K562 (cell line): ENCODE data around the gene P2RX3. TPM values are rescaled to one million over a fixed set of nuclear protein-coding genes. Genes with fewer than 3 reads are reported as not detected.

Experiments
- BCL6 ChIP-seq: fragments of 250-450 bp; sonication (Bioruptor Pico); IDR thresholded peaks from 2 replicates; pipeline ENCODE4 v1.4.0; 2020
- BMI1 ChIP-seq: fragments of 150-350 bp; IDR thresholded peaks from 2 replicates; pipeline ENCODE4 v1.6.1; 2014; ENCODE audit warnings: low read length
- CBFA2T2 ChIP-seq: fragments of 450-650 bp; conservative IDR thresholded peaks from 2 replicates; pipeline ENCODE4 v1.6.1; 2017; ENCODE audit warnings: mild to moderate bottlenecking
- CC2D1A ChIP-seq: fragments of 450-650 bp; IDR thresholded peaks from 2 replicates; pipeline ENCODE4 v1.6.1; 2017; ENCODE audit warnings: mild to moderate bottlenecking
- CHD7 ChIP-seq: fragments of 200-600 bp; sonication (generic); IDR thresholded peaks from one replicate; pipeline ENCODE4 v1.6.1; 2012; ENCODE audit warnings: mild to moderate bottlenecking, low read depth, low read length, inconsistent platforms
- DLX4 ChIP-seq: fragments of 250-450 bp; sonication (Bioruptor Pico); IDR thresholded peaks from 2 replicates; pipeline ENCODE4 v1.6.1; 2021; ENCODE audit warnings: mild to moderate bottlenecking
- ESRRB ChIP-seq: fragments of 250-450 bp; sonication (Bioruptor Pico); IDR thresholded peaks from 2 replicates; pipeline ENCODE4 v1.5.0; 2020; ENCODE audit warnings: mild to moderate bottlenecking, moderate library complexity, borderline replicate concordance
- GTF3C2 ChIP-seq: IDR thresholded peaks from 3 replicates; pipeline ENCODE4 v1.6.1; 2011; ENCODE audit warnings: borderline replicate concordance, mild to moderate bottlenecking, moderate library complexity; ENCODE audit not compliant: insufficient read length; ENCODE audit errors: extremely low read depth
- KAT8 ChIP-seq: fragments of 450-650 bp; IDR thresholded peaks from 2 replicates; pipeline ENCODE4 v1.6.1; 2016; ENCODE audit warnings: low read depth, mild to moderate bottlenecking
- NFXL1 ChIP-seq: fragments of 450-650 bp; formaldehyde crosslinking; IDR thresholded peaks from 2 replicates; pipeline ENCODE4 v1.4.0; 2021; ENCODE audit warnings: mild to moderate bottlenecking
- RBM22 ChIP-seq: fragments of 200-400 bp; formaldehyde crosslinking; IDR thresholded peaks from 2 replicates; pipeline ENCODE4 v1.6.1; 2018; ENCODE audit warnings: low read length, low read depth; ENCODE audit not compliant: poor library complexity, severe bottlenecking
- SLC30A9 ChIP-seq: fragments of 250-450 bp; sonication (Bioruptor Pico); IDR thresholded peaks from 2 replicates; pipeline ENCODE4 v1.8.0; 2022; ENCODE audit warnings: mild to moderate bottlenecking, moderate library complexity
- ZBTB1 ChIP-seq: sonication (generic); formaldehyde crosslinking; IDR thresholded peaks from 2 replicates; pipeline ENCODE4 v1.8.1; 2023; ENCODE audit warnings: missing genetic modification reagents, low read depth, mild to moderate bottlenecking, borderline replicate concordance
- ZC3H11A ChIP-seq: IDR thresholded peaks from 2 replicates; pipeline ENCODE4 v1.6.1; 2012; ENCODE audit warnings: low read depth, low read length, improper control_type of control experiment
- polyA plus RNA-seq, 8 experiments: library from polyadenylated mRNA; depleted of rRNA in 4 of 8; stranded (reverse) in 5 of 8; unstranded in 3 of 8; fragments of >200 nt; fragmentation: Nextera tagmentation in 2 of 8; fragmentation: Illumina TruSeq in 1 of 8; extraction: Ambion mirVana in 2 of 8; extraction: Trizol in 1 of 8; gene quantifications; 2 replicates each; pipeline versions ENCODE4 v1.2.1 to v1.2.3, GENCODE V29; 2011 to 2014; ENCODE audit warnings: inconsistent platforms in 1 of 8, missing spikeins in 1 of 8
- total RNA-seq, 7 experiments: library from RNA; depleted of rRNA in 6 of 7; stranded (reverse); fragments of >200 nt in 6 of 7; fragmentation: Illumina TruSeq in 2 of 7; extraction: Trizol in 2 of 7; gene quantifications; 2 replicates each; pipeline versions ENCODE4 v1.2.1 to v1.2.3, GENCODE V29; 2011 to 2021; ENCODE audit warnings: low replicate concordance in 1 of 7

P2RX3 gene
- total and polyA plus RNA-seq, 9 of the 15 experiments (the other 6 are each of a cell fraction or from before 2014, with no cell fraction given) = not detected

GRCh38 chr11:57345555-57346211, 7.5 kb downstream of the P2RX3 start (continued):
- TF ChIP-seq CHD7 (no peak), ESRRB (CRISPR knock-in tag) (no peak), GTF3C2 (no peak), ZBTB1 (CRISPR knock-in tag) (no peak), NFXL1 (CRISPR knock-in tag) (no peak), ZC3H11A (no peak), BMI1 (no peak), CC2D1A (peak; percentile 47; the same call in 1 of the 2 replicates), SLC30A9 (no peak), CBFA2T2 (no peak), KAT8 (no peak), DLX4 (CRISPR knock-in tag) (no peak), BCL6 (CRISPR knock-in tag) (no peak), RBM22 (no peak)
